Keratinocyte (primary cell): ENCODE results near the gene NDUFS6. TPM values are rescaled to one million over a fixed set of nuclear protein-coding genes. Genes with fewer than 3 reads are reported as not detected.

ENCODE experiments used
- DNase-seq: peaks from one replicate; pipeline ENCODE4 v3.0.0-alpha.2; 2011; ENCODE audit warnings: low read depth, missing footprints, low spot score
- FAIRE-seq: peaks from 2 replicates; lab custom pipeline; 2011; peaks lifted over from hg19 to GRCh38; lab: Jason Lieb, UNC
- H2AFZ ChIP-seq: 2 replicates; pipeline ENCODE4 v1.6.0; 2012; ENCODE audit warnings: low read length, control low read depth, inconsistent platforms; ENCODE audit not compliant: control insufficient read depth
- H3K27ac ChIP-seq: 2 replicates; pipeline ENCODE4 v1.5.1; 2011; ENCODE audit warnings: low read length; ENCODE audit not compliant: control insufficient read depth, insufficient read depth
- H3K27me3 ChIP-seq: 3 replicates; pipeline ENCODE4 v1.6.0; 2011; ENCODE audit warnings: low read length; ENCODE audit not compliant: control insufficient read depth, insufficient read depth; ENCODE audit errors: extremely low read depth
- H3K36me3 ChIP-seq, 2 experiments: 2 replicates in 1 of 2; 3 replicates in 1 of 2; pipeline ENCODE4 v1.5.1; 2011; ENCODE audit warnings: low read length in 2 of 2, mild to moderate bottlenecking in 1 of 2; ENCODE audit not compliant: control insufficient read depth in 2 of 2, insufficient read depth in 2 of 2; ENCODE audit errors: extremely low read depth in 1 of 2
- H3K4me1 ChIP-seq: 3 replicates; pipeline ENCODE4 v1.5.1; 2011; ENCODE audit warnings: low read length; ENCODE audit not compliant: control insufficient read depth, insufficient read depth; ENCODE audit errors: extremely low read depth
- H3K4me2 ChIP-seq: 3 replicates; pipeline ENCODE4 v1.6.0; 2011; ENCODE audit warnings: low read depth, low read length; ENCODE audit not compliant: control insufficient read depth, insufficient read depth; ENCODE audit errors: extremely low read depth
- H3K4me3 ChIP-seq, 3 experiments: fragments of 200-600 bp in 1 of 3; sonication (generic) in 1 of 3; 2 replicates in 2 of 3; 3 replicates in 1 of 3; pipeline ENCODE4 v1.5.1; 2011 to 2016; ENCODE audit warnings: low read length in 3 of 3, mild to moderate bottlenecking in 3 of 3, control low read depth in 2 of 3, inconsistent platforms in 1 of 3, low read depth in 1 of 3, mixed read lengths in 1 of 3, mixed run types in 1 of 3, moderate library complexity in 1 of 3; ENCODE audit not compliant: control insufficient read depth in 2 of 3, insufficient read depth in 2 of 3; ENCODE audit errors: extremely low read depth in 1 of 3
- H3K79me2 ChIP-seq: 2 replicates; pipeline ENCODE4 v1.6.0; 2012; ENCODE audit warnings: low read length; ENCODE audit not compliant: control insufficient read depth, insufficient read depth
- H3K9ac ChIP-seq: 3 replicates; pipeline ENCODE4 v1.6.0; 2011; ENCODE audit warnings: low read length; ENCODE audit not compliant: control insufficient read depth, insufficient read depth; ENCODE audit errors: extremely low read depth
- H3K9me1 ChIP-seq: 3 replicates; pipeline ENCODE4 v1.6.0; 2011; ENCODE audit warnings: low read length; ENCODE audit not compliant: control insufficient read depth, insufficient read depth; ENCODE audit errors: extremely low read depth
- H3K9me3 ChIP-seq: 2 replicates; pipeline ENCODE4 v1.5.1; 2012; ENCODE audit warnings: low read depth, low read length; ENCODE audit not compliant: control insufficient read depth
- H4K20me1 ChIP-seq: 3 replicates; pipeline ENCODE4 v1.6.0; 2011; ENCODE audit warnings: low read length; ENCODE audit not compliant: control insufficient read depth, insufficient read depth; ENCODE audit errors: extremely low read depth
- EZH2 ChIP-seq: IDR thresholded peaks from one replicate; pipeline ENCODE4 v1.6.1; 2012; ENCODE audit warnings: inconsistent platforms, mild to moderate bottlenecking, low read length, moderate library complexity
- dilution Hi-C: fragments of 300-500 bp; cut with MboI; formaldehyde crosslinking; loops from one replicate; pipeline ENCODE4 v1.7.0; 2020; ENCODE audit warnings: low sequenced_read_pairs; ENCODE audit not compliant: extremely low pct_ligation_motif_present
- polyA plus RNA-seq, 5 experiments: library from polyadenylated mRNA; depleted of rRNA in 3 of 5; stranded (reverse) in 3 of 5; stranded (forward) in 1 of 5; unstranded in 1 of 5; fragments of >200 nt; gene quantifications; 1 replicate in 1 of 5; 2 replicates in 3 of 5; 3 replicates in 1 of 5; pipeline versions ENCODE4 v1.2.1 to v1.2.3, GENCODE V29; 2011 to 2012; ENCODE audit warnings: missing spikeins in 2 of 5, low read depth in 1 of 5, low replicate concordance in 1 of 5
- TF ChIP-seq, protein P1 (sequence below), 3 experiments: IDR thresholded peaks in 1 of 3; conservative IDR thresholded peaks in 1 of 3; optimal IDR thresholded peaks in 1 of 3; 2 replicates in 2 of 3; 3 replicates in 1 of 3; pipeline versions ENCODE3 to v1.5.1; 2011; ENCODE audit warnings: low read length in 3 of 3, mild to moderate bottlenecking in 3 of 3, moderate library complexity in 2 of 3, control low read depth in 1 of 3, inconsistent platforms in 1 of 3; ENCODE audit not compliant: insufficient read depth in 2 of 3; ENCODE audit errors: extremely low read depth in 1 of 3

Gene NDUFS6
- polyA plus RNA-seq, 1 donor (not counting 4 experiments of a cell fraction or from before 2014, with no cell fraction given), result 66.3 TPM

GRCh38 chr5:1767524-1768282, 33.5 kb upstream of the NDUFS6 start:
- Histone ChIP-seq H3K4me3 (no peak overlapping the region), H3K4me2 (no peak overlapping the region), H3K36me3 (no peaks in the 10 kb centered on the region), H3K4me1 (no peaks in the 10 kb centered on the region), H2AFZ (no peak overlapping the region), H3K27me3 (peaks cover 4% of the 10 kb centered on the region), H3K79me2 (no peaks in the 10 kb centered on the region), H4K20me1 (no peaks in the 10 kb centered on the region), H3K9me1 (no peaks in the 10 kb centered on the region), H3K9me3 (no peaks in the 10 kb centered on the region), H3K27ac (no peak overlapping the region), H3K9ac (no peak overlapping the region)
- DNase-seq (no peak), FAIRE-seq (no peak)
- dilution Hi-C loops, result no loop called here
- TF ChIP-seq, protein P1, sequence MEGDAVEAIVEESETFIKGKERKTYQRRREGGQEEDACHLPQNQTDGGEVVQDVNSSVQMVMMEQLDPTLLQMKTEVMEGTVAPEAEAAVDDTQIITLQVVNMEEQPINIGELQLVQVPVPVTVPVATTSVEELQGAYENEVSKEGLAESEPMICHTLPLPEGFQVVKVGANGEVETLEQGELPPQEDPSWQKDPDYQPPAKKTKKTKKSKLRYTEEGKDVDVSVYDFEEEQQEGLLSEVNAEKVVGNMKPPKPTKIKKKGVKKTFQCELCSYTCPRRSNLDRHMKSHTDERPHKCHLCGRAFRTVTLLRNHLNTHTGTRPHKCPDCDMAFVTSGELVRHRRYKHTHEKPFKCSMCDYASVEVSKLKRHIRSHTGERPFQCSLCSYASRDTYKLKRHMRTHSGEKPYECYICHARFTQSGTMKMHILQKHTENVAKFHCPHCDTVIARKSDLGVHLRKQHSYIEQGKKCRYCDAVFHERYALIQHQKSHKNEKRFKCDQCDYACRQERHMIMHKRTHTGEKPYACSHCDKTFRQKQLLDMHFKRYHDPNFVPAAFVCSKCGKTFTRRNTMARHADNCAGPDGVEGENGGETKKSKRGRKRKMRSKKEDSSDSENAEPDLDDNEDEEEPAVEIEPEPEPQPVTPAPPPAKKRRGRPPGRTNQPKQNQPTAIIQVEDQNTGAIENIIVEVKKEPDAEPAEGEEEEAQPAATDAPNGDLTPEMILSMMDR (optimal IDR thresholded peaks at IDR 0.05 in 1 of 3, IDR thresholded peaks at IDR 0.05 in 1 of 3, conservative IDR thresholded peaks at IDR 0.05 in 1 of 3; ENCODE audit: extremely low read depth in 1 of 3, insufficient read depth in 2 of 3, low read length in 3 of 3), result no peak
- no peak for TF ChIP-seq EZH2

GRCh38 chr5:1768283-1769000, 32.8 kb upstream of the NDUFS6 start:
- dilution Hi-C loops, result no loop called here

More at GRCh38 chr5:1768283-1769000, 32.8 kb upstream of the NDUFS6 start:
- no peak for FAIRE-seq
- H3K4me1 ChIP-seq, result no peaks in the 10 kb centered on the region
- no peaks in the 10 kb centered on the region for H3K9me1 ChIP-seq
- H3K27me3 ChIP-seq, result peaks cover 7% of the 10 kb centered on the region
- H3K4me3 ChIP-seq, result no peak overlapping the region
- H3K9me3 ChIP-seq, result no peaks in the 10 kb centered on the region
- no peaks in the 10 kb centered on the region for H4K20me1 ChIP-seq
- H3K36me3 ChIP-seq, result no peaks in the 10 kb centered on the region
- DNase-seq, result no peak
- H3K4me2 ChIP-seq, result no peak overlapping the region
- no peak overlapping the region for H2AFZ ChIP-seq
- no peak overlapping the region for H3K9ac ChIP-seq
- H3K79me2 ChIP-seq, result no peaks in the 10 kb centered on the region
- TF ChIP-seq, protein P1 (optimal IDR thresholded peaks at IDR 0.05 in 1 of 3, IDR thresholded peaks at IDR 0.05 in 1 of 3, conservative IDR thresholded peaks at IDR 0.05 in 1 of 3; ENCODE audit: extremely low read depth in 1 of 3, insufficient read depth in 2 of 3, low read length in 3 of 3), result no peak
- no peak overlapping the region for H3K27ac ChIP-seq
